ENCODE data around the gene CCDC9B. TPM values are rescaled to one million over a fixed set of nuclear protein-coding genes. Genes with fewer than 3 reads are reported as not detected.

The CCDC9B gene
- 17.2 to 20.4 TPM (median 18.0 TPM) in 5 replicates for total RNA-seq (2022; extraction: Qiagen RNA extraction; ENCODE audit: low read depth)

GRCh38 chr15:40340740-40341400 is at the start of gene CCDC9B:
Gene CCDC9B, minus strand, starts transcription at chr15:40340939. Its CDS starts 120 bp downstream, at chr15:40340819.

GRCh38 chr15:40382580-40383456 is 42.1 kb upstream of the CCDC9B start, which contains the start of gene KNSTRN:
Gene KNSTRN, plus strand, starts transcription at chr15:40382721. Its CDS starts 115 bp downstream, at chr15:40382836.

GRCh38 chr15:40357723-40358470 is 17.2 kb upstream of the CCDC9B start, which contains the start of gene DISP2:
Gene DISP2, plus strand, starts transcription at chr15:40358219. Its CDS starts 103 bp downstream, at chr15:40358322.

GRCh38 chr15:40323239-40323952 is 17.3 kb downstream of the CCDC9B start, which contains the start of gene INAFM2:
Gene INAFM2, plus strand, starts transcription at chr15:40323692. Its CDS starts 364 bp downstream, at chr15:40324056.

GRCh38 chr15:40307421-40308211 is 33.1 kb downstream of the CCDC9B start, which contains the start of gene PLCB2:
Gene PLCB2, minus strand, starts transcription at chr15:40307935. Its CDS starts 263 bp downstream, at chr15:40307672.

GRCh38 chr15:40282869-40283614 is 57.7 kb downstream of the CCDC9B start, which contains the start of gene ANKRD63:
Gene ANKRD63, minus strand, starts transcription at chr15:40283064. Its CDS starts 478 bp downstream, at chr15:40282586.

Other genes with a start within 250 kb of the CCDC9B start
- gene BMF, start 232.1 kb downstream of the CCDC9B start, total RNA-seq (2022; extraction: Qiagen RNA extraction; ENCODE audit: low read depth) = 1.3 to 4.0 TPM (median 1.6 TPM) in 5 replicates
- gene BUB1B, start 179.9 kb downstream of the CCDC9B start, total RNA-seq (2022; extraction: Qiagen RNA extraction; ENCODE audit: low read depth) = 27.7 to 33.5 TPM (median 33.0 TPM) in 5 replicates
- 0.14 to 0.56 TPM (median 0.31 TPM) in 5 replicates for gene PAK6, start 101.9 kb downstream of the CCDC9B start, total RNA-seq (2022; extraction: Qiagen RNA extraction; ENCODE audit: low read depth)
- 0.11 to 0.28 TPM (median 0.20 TPM) in 5 replicates for gene ANKRD63, start 57.9 kb downstream of the CCDC9B start, total RNA-seq (2022; extraction: Qiagen RNA extraction; ENCODE audit: low read depth)
- gene PLCB2, start 33.0 kb downstream of the CCDC9B start, total RNA-seq (2022; extraction: Qiagen RNA extraction; ENCODE audit: low read depth) = 0.39 to 1.3 TPM (median 0.79 TPM) in 5 replicates
- gene INAFM2, start 17.2 kb downstream of the CCDC9B start, total RNA-seq (2022; extraction: Qiagen RNA extraction; ENCODE audit: low read depth) = 5.1 to 8.0 TPM (median 6.3 TPM) in 5 replicates
- gene PHGR1, start 10.1 kb upstream of the CCDC9B start, total RNA-seq (2022; extraction: Qiagen RNA extraction; ENCODE audit: low read depth) = not detected in 5 replicates
- 0.32 to 1.3 TPM (median 1.2 TPM) in 5 replicates for gene DISP2, start 17.3 kb upstream of the CCDC9B start, total RNA-seq (2022; extraction: Qiagen RNA extraction; ENCODE audit: low read depth)
- 42.4 to 50.4 TPM (median 46.8 TPM) in 5 replicates for gene KNSTRN, start 41.8 kb upstream of the CCDC9B start, total RNA-seq (2022; extraction: Qiagen RNA extraction; ENCODE audit: low read depth)
- gene IVD, start 64.9 kb upstream of the CCDC9B start, total RNA-seq (2022; extraction: Qiagen RNA extraction; ENCODE audit: low read depth) = 12.0 to 15.3 TPM (median 14.2 TPM) in 5 replicates
- 11.3 to 13.3 TPM (median 12.0 TPM) in 5 replicates for gene BAHD1, start 100.0 kb upstream of the CCDC9B start, total RNA-seq (2022; extraction: Qiagen RNA extraction; ENCODE audit: low read depth)
- gene CHST14, start 130.0 kb upstream of the CCDC9B start, total RNA-seq (2022; extraction: Qiagen RNA extraction; ENCODE audit: low read depth) = 14.7 to 21.4 TPM (median 18.3 TPM) in 5 replicates
- gene CCDC32, start 224.1 kb upstream of the CCDC9B start, total RNA-seq (2022; extraction: Qiagen RNA extraction; ENCODE audit: low read depth) = 13.8 to 20.0 TPM (median 18.1 TPM) in 5 replicates
- gene RPUSD2, start 228.4 kb upstream of the CCDC9B start, total RNA-seq (2022; extraction: Qiagen RNA extraction; ENCODE audit: low read depth) = 15.2 to 16.6 TPM (median 16.0 TPM) in 5 replicates

Measured in A549 treated with DMSO at 1 μM for 4 hours (cell line).